HL-60/S4 (cell line): ENCODE results near the gene LAMA5.
"Not testable (repeated sequence)": the region's sequence is repeated elsewhere in the genome, so short reads cannot be mapped to it uniquely, and the experiment has no call there.

Source experiments
- in situ Hi-C: fragments of 300-500 bp; cut with MboI; formaldehyde crosslinking; loops from 2 replicates; pipeline ENCODE4 v1.14.3; 2022; ENCODE audit warnings: low sequenced_read_pairs

LAMA5 gene

GRCh38 chr20:62373631-62374179 is 6.6 kb upstream of the LAMA5 start:
- in situ Hi-C loops, result not testable (repeated sequence)

GRCh38 chr20:62372042-62372993 is 5.2 kb upstream of the LAMA5 start:
- in situ Hi-C loops, result no loop called here

DNA sequence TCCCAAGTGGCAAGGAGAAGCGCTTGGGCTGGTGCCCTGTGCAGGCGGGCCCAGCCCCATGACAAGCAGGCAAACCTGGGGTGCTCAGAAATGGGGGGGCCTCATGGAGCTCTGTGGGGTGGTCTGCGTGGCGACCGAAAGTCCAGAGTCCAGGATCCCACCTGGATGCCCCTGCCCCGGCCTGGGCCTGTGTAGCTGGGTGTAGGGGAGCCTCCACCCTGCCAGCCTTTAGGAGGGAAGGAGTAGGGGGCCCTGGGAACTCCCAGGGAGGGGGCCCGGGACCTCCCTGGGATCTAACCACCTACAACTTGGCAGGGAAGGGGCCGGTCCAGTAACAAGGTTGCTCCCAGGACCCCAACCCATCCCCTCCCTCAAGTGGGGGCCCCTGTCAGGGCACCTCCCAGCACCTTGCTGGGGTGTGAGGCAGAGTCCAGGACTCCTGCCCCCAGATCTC is 4.5 kb upstream of the LAMA5 start:
- in situ Hi-C loops, result no loop called here

- in situ Hi-C loops, result no loop called here
Observed at GRCh38 chr20:62370807-62371587, 3.9 kb upstream of the LAMA5 start.

DNA sequence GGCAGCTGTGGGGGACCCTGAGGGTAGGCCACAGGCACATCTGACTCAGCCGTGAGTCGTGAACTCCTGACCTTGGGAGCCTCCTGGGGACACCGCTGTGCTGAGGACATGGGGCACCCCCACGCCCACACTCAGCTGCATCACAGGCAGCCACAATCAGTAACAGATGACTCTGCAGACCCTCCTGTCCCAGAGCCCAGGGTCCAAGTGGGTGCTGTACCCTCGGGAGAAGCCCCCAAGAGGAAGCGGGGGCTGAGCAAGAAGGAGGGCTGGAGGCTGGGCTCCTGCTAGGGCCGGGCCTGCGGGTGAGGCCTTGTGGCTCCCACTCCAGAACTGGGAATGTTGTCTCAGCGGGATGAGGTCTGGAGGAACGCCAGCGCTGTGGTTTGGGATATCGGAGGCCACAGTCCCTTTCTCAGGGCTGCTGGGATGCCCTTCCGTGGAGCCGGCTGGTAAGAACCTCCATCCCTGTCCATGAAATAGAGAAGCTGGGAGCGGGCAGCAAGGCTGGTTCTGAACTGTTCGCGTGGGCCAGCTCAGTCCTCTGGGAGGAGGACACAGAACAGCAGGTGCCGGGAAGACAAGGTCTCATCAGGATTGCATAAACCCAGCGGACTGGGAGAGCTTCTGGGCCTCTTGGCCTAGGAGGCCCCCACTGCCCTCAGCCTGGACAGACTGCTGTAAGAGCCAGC is 3.1 kb upstream of the LAMA5 start:
- in situ Hi-C loops, result no loop called here

DNA sequence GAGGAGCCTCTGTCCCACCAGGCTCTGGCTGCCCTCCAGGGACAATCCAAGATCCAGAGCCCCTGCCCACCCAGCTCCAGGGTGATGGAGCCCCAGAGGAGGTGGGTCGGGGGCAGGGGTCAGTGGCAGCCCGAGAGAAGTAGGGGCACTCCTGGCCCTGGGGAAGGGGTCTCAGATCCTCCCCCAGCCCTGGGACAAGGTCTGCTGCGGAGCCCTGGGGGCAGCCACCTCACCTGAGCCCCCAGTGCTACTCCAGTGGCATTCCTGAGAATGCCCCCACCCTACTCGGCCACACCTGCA is 2.7 kb upstream of the LAMA5 start:
- in situ Hi-C loops, result no loop called here

DNA sequence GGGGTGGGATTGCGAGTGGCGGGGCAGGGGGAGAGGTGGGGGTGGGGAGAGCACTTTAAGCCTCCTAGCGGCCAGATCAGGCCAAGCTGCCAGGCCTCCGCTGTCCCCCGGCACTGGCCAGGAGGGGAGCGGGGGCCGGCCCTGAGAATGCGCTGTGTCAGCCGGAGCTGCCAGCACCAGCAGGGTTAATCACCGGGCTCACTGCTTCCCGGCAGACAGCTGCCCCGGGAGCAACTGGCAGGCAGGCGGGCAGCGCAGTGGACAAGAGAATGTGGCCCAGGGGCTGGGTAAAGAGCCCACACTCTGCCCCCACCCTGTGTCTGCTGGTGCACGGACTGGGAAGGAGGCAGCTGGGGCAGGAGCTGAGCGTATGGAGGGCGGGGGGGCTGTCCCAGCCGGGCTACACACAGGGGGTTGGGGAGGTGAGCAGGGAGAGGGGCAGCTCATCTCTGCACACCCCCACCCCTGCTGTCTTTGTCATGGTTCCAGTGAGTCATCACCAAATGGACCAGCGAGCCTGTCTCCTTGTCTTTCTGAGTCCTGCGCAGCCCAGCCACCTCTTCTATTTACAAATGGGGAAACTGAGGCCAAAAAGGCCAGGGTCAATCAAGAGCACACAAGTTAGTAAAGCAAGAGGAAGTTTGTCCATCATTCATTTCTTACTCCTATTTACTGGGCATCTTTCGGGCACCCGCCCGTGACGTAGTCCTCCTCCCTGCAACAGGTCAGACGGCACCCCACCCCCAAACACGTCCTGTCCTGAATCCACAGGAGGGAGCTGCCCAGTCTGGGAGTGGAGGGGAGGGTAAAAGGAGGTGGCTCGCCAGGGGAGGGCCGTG is 2.1 kb upstream of the LAMA5 start:
- in situ Hi-C loops, result no loop called here

GRCh38 chr20:62368392-62368975 is 1.4 kb upstream of the LAMA5 start:
- in situ Hi-C loops, result no loop called here

GRCh38 chr20:62367633-62368391 is 700 bp upstream of the LAMA5 start:
- in situ Hi-C loops, result no loop called here

DNA sequence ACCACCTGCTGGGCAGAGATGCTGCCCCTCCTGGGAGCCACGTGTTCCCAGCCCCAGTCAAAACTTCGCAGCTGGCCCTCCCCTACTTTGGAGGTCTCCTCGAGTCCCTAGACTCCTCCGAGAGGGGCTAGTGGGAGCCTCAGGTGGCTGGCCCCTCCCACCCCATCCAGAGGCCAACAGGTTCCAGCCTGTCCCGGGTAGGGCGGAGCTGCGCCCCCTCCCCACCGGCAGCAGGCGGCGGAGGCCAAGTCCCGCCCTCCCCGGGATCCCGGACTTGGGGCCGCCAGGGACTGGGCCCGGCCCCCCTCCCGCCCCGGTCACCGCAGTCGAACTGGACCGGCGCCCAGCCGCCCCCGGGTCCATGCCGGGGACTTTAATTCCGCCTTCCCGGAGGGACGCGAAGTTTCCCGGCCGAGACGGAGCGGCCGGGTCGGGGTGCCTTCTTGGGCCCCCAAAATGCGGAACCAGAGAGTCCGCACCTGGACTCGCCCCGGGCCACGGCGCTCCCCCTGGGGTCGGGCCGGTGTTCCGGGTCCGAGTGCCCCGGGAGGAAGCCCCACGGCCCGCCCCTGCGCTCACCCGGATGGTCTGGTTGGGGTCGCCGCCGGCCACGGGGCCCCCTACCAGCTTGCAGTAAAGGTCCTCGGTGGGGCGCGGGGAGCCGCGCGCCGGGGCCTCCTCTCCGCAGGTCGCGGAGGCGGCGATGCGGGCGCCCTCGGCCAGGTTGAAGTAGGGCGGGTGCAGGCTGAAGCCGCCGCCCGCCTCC is 559 bp downstream of the LAMA5 start:
- in situ Hi-C loops, result no loop called here

DNA sequence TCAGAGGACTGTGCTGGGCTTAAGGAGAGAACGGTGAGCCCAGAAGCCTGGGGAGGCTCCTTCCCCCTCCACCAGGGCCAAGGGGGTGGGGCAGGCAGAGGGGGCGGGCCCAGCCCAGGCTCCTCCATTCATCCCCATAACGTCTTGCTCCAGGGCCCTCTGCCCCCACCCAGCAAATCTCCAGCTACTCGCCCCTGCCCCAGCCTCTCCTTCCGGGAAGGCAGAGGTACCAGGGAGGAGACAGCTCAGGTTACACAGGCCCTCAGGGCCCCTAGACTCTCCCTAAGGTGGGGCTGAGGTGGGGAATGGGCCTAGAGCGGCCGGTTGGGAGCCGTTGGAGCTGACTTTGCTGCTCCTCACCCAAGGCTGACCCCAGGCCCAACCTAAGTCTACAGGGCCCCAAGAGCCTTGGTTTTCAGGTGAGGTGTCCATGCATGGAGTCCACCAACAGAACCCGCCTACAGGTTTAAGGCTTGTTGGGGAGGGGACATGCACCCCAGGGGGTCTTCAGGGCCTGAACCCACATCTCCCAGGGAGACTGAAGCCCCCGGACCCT is 1.2 kb downstream of the LAMA5 start:
- in situ Hi-C loops, result no loop called here

GRCh38 chr20:62364911-62365736 is 2.0 kb downstream of the LAMA5 start:
- in situ Hi-C loops, result no loop called here

DNA sequence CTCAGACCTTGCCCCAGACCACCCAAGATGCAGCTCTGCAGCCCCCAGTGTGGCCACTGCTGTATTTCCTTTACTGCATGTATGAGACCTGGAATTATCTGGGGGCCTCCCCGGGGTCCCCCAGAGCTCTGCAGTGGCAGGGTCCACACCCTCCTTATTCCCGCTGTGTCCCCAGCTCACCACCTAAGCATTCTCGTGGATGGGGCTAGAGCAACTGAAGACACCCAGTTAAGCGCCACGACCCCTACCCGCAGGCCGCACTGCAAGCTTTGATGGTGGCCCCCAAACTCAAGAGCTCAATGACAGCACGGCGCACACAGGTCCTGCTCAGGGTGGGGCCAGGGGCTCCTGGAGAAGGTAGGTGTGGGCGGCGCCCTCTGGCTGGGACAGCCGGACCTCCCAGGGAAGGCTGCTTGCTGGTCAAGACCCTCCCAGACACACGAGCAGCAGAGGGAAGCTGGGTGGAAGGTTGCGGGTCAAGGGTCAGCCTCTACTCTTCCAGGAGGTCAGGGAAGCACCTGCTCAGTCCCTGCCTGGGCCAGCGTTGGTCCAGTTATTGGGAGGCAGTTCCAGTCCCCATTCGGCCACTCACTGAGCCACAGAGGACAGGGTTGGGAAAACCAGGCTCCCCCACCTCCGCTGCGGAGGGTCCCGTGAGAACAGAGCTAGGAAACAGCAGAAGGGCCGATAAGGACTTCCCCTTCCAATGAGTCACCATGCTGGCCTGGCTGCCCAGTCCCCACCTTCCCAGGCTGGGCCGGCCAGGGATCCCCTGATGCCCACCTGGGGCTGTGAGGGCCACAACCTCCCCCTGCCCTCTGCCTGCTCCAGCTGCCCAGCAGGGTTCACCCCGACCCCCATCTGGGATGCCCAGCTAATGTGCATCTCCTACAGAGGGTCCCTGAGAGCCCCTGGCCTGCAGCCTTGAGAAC is 2.9 kb downstream of the LAMA5 start:
- in situ Hi-C loops, result no loop called here

GRCh38 chr20:62362991-62363919 is 3.9 kb downstream of the LAMA5 start:
- in situ Hi-C loops, result no loop called here

DNA sequence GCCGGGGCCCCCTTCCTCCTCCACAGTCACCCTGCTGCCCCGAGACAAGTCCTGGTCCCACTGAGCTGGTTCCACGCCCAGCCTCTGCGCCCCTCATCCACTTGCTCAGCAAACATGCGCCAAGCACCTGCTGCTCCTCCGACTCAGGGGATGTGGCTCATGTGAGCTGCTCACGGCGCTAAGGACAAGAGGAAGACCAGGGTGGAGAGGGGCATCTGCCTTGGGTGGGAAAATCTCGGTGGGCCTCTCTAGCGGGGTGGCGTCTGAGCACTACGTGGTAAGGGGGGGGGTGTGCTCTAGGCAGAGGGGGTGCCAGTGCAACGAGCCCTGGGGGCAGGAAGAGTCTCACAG is 4.5 kb downstream of the LAMA5 start:
- in situ Hi-C loops, result no loop called here
